ENCODE data around the gene CDK18.

DNA sequence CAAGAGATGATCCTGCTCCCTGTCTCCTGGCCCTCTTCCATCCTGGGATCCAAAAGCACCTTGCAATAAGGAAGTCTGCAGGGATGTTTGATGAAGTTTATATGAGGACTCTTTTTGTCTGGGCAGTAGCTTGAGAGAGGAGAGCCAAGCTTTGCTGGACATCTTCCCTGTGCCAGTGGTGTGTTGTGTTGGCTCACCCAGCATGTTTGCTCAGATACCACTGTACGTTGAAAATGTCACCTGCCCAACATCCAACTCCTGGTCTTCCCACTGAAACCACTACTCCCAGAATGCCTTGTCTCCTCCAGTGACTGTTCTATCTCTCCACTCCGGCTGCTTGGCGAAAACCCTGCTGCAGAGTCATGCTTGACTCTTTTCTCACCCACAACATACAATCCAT is 12.8 kb downstream of the CDK18 start:
- TF ChIP-seq EZH2 (IDR thresholded peaks at IDR 0.05; ENCODE audit: insufficient read depth, low read length), result no peak
- TF ChIP-seq, protein P1, sequence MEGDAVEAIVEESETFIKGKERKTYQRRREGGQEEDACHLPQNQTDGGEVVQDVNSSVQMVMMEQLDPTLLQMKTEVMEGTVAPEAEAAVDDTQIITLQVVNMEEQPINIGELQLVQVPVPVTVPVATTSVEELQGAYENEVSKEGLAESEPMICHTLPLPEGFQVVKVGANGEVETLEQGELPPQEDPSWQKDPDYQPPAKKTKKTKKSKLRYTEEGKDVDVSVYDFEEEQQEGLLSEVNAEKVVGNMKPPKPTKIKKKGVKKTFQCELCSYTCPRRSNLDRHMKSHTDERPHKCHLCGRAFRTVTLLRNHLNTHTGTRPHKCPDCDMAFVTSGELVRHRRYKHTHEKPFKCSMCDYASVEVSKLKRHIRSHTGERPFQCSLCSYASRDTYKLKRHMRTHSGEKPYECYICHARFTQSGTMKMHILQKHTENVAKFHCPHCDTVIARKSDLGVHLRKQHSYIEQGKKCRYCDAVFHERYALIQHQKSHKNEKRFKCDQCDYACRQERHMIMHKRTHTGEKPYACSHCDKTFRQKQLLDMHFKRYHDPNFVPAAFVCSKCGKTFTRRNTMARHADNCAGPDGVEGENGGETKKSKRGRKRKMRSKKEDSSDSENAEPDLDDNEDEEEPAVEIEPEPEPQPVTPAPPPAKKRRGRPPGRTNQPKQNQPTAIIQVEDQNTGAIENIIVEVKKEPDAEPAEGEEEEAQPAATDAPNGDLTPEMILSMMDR (IDR thresholded peaks at IDR 0.05; ENCODE audit: insufficient read depth, low read depth, low read length), result no peak

Measured in astrocyte (in vitro differentiated cells and primary cell).